IPS-18c (cell line): ENCODE measurements around the gene RAB11FIP2.

Source experiments
- H3K4me3 ChIP-seq: 2 replicates; pipeline ENCODE4 v1.7.0; 2013; ENCODE audit warnings: low read depth, mild to moderate bottlenecking, low read length, moderate library complexity; ENCODE audit not compliant: insufficient read depth
- H3K9me3 ChIP-seq: one replicate; pipeline ENCODE4 v1.6.1; 2013; ENCODE audit warnings: mild to moderate bottlenecking, low read length, moderate library complexity; ENCODE audit not compliant: control insufficient read depth, insufficient read depth

RAB11FIP2 gene

GRCh38 chr10:118042336-118042735, 4.4 kb downstream of the RAB11FIP2 start:
- Histone ChIP-seq H3K4me3 (no peak overlapping the region), H3K9me3 (no peaks in the 10 kb centered on the region)

GRCh38 chr10:118041316-118041715, 5.4 kb downstream of the RAB11FIP2 start:
- no peaks in the 10 kb centered on the region for H3K9me3 ChIP-seq
- no peak overlapping the region for H3K4me3 ChIP-seq

- Histone ChIP-seq H3K9me3 (no peaks in the 10 kb centered on the region), H3K4me3 (no peak overlapping the region)
Measured at GRCh38 chr10:118036281-118036875, 10.4 kb downstream of the RAB11FIP2 start.

- H3K9me3 ChIP-seq: no peaks in the 10 kb centered on the region
- H3K4me3 ChIP-seq: no peak overlapping the region
Measured at GRCh38 chr10:118035354-118036005, 11.3 kb downstream of the RAB11FIP2 start.

GRCh38 chr10:118034791-118035261, 11.9 kb downstream of the RAB11FIP2 start:
- H3K4me3 ChIP-seq: no peak overlapping the region
- no peaks in the 10 kb centered on the region for H3K9me3 ChIP-seq

GRCh38 chr10:118033905-118034304, 12.8 kb downstream of the RAB11FIP2 start:
- H3K9me3 ChIP-seq: no peaks in the 10 kb centered on the region
- H3K4me3 ChIP-seq: no peak overlapping the region

GRCh38 chr10:118032564-118032963, 14.2 kb downstream of the RAB11FIP2 start:
- Histone ChIP-seq H3K4me3 (no peak overlapping the region), H3K9me3 (no peaks in the 10 kb centered on the region)

- Histone ChIP-seq H3K9me3 (no peaks in the 10 kb centered on the region), H3K4me3 (no peak overlapping the region)
Measured at GRCh38 chr10:118031351-118032075, 15.2 kb downstream of the RAB11FIP2 start.

- Histone ChIP-seq H3K4me3 (no peak overlapping the region), H3K9me3 (no peaks in the 10 kb centered on the region)
Measured at GRCh38 chr10:118028619-118029018, 18.1 kb downstream of the RAB11FIP2 start.

- Histone ChIP-seq H3K4me3 (no peak overlapping the region), H3K9me3 (no peaks in the 10 kb centered on the region)
Measured at GRCh38 chr10:118027397-118027796, 19.3 kb downstream of the RAB11FIP2 start.

- H3K9me3 ChIP-seq: no peaks in the 10 kb centered on the region
- H3K4me3 ChIP-seq: no peak overlapping the region
Measured at GRCh38 chr10:118026936-118027335, 19.8 kb downstream of the RAB11FIP2 start.

GRCh38 chr10:118020365-118020764, 26.4 kb downstream of the RAB11FIP2 start:
- Histone ChIP-seq H3K4me3 (no peak overlapping the region), H3K9me3 (no peaks in the 10 kb centered on the region)

GRCh38 chr10:118017850-118018249, 28.9 kb downstream of the RAB11FIP2 start:
- Histone ChIP-seq H3K4me3 (no peak overlapping the region), H3K9me3 (no peaks in the 10 kb centered on the region)

GRCh38 chr10:118017071-118017740, 29.5 kb downstream of the RAB11FIP2 start:
- no peak overlapping the region for H3K4me3 ChIP-seq

GRCh38 chr10:118012952-118013525, 33.7 kb downstream of the RAB11FIP2 start:
- Histone ChIP-seq H3K9me3 (no peaks in the 10 kb centered on the region), H3K4me3 (no peak overlapping the region)

More at GRCh38 chr10:118017071-118017740, 29.5 kb downstream of the RAB11FIP2 start:
- H3K9me3 ChIP-seq: no peaks in the 10 kb centered on the region

GRCh38 chr10:118007773-118008172, 39.0 kb downstream of the RAB11FIP2 start:
- Histone ChIP-seq H3K4me3 (no peak overlapping the region), H3K9me3 (no peaks in the 10 kb centered on the region)

GRCh38 chr10:118003126-118003525, 43.6 kb downstream of the RAB11FIP2 start:
- Histone ChIP-seq H3K4me3 (no peak overlapping the region), H3K9me3 (no peaks in the 10 kb centered on the region)
